GM12878 (cell line): ENCODE data around the gene CSMD2. TPM values are rescaled to one million over a fixed set of nuclear protein-coding genes. Genes with fewer than 3 reads are reported as not detected.

Source experiments
- ATAC-seq: fragments of 200-7000 bp; cut with Tn5 transposase; 3 replicates; pipeline ENCODE4 v1.9.1; 2020; ENCODE audit warnings: mild to moderate bottlenecking, moderate library complexity
- BruUV-seq: library from RNA; stranded (reverse); fragments of 400-500 nt; replicated peaks from 2 replicates; lab custom pipeline; 2021; lab: Mats Ljungman, UMichigan
- CTCF ChIA-PET: fragments of 300-600 bp; sonication (Branson Sonifier 250); formaldehyde crosslinking; extraction: SDS; loops from one replicate; lab custom pipeline; 2021; ENCODE audit warnings: inconsistent platforms; lab: Yijun Ruan, JAX
- POLR2A ChIA-PET: fragments of 350-600 bp; formaldehyde crosslinking; extraction: SDS; loops from one replicate; lab custom pipeline; 2021; ENCODE audit warnings: inconsistent platforms; lab: Charles Lee
- RAD21 ChIA-PET: fragments of 300-600 bp; sonication (Branson Sonifier 250); formaldehyde crosslinking; loops from one replicate; lab custom pipeline; 2023; ENCODE audit warnings: antibody characterized with exemption; ENCODE audit not compliant: unreplicated experiment; lab: Charles Lee
- SMC1A ChIA-PET: fragments of 300-600 bp; sonication (Branson Sonifier 250); formaldehyde crosslinking; loops from one replicate; lab custom pipeline; 2023; ENCODE audit not compliant: unreplicated experiment, uncharacterized antibody; lab: Charles Lee
- DNase-seq: peaks from one replicate; pipeline ENCODE4 v3.0.0-alpha.2; 2011; ENCODE audit warnings: low read depth, low spot score
- FAIRE-seq: peaks from 3 replicates; lab custom pipeline; 2011; peaks lifted over from hg19 to GRCh38; lab: Jason Lieb, UNC
- H2AFZ ChIP-seq: 2 replicates; pipeline ENCODE4 v1.6.0; 2011; ENCODE audit warnings: low read depth, low read length, control low read depth; ENCODE audit not compliant: control insufficient read depth
- H3K27ac ChIP-seq: 2 replicates; pipeline ENCODE4 v1.5.1; 2011; ENCODE audit warnings: control low read depth; ENCODE audit not compliant: control insufficient read depth, insufficient read depth
- H3K27me3 ChIP-seq, 2 experiments: replicated peaks in 1 of 2; 2 replicates each; pipeline versions ENCODE4 v1.6.0 to v1.6.1; 2011; ENCODE audit warnings: low read length in 1 of 2; ENCODE audit not compliant: control insufficient read depth in 2 of 2, insufficient read depth in 2 of 2
- H3K36me3 ChIP-seq, 2 experiments: 2 replicates each; pipeline ENCODE4 v1.5.1; 2011; ENCODE audit warnings: low read length in 1 of 2; ENCODE audit not compliant: control insufficient read depth in 2 of 2, insufficient read depth in 2 of 2
- H3K4me1 ChIP-seq: 2 replicates; pipeline ENCODE4 v1.6.1; 2011; ENCODE audit warnings: mild to moderate bottlenecking, low read length, moderate library complexity, mixed read lengths; ENCODE audit not compliant: control insufficient read depth, insufficient read depth
- H3K4me2 ChIP-seq: 2 replicates; pipeline ENCODE4 v1.6.0; 2011; ENCODE audit warnings: control low read depth; ENCODE audit not compliant: control insufficient read depth, insufficient read depth
- H3K4me3 ChIP-seq: fragments of 200-600 bp; sonication (generic); 2 replicates; pipeline ENCODE4 v1.5.1; 2016
- H3K79me2 ChIP-seq: 2 replicates; pipeline ENCODE4 v1.6.0; 2011; ENCODE audit warnings: low read length; ENCODE audit not compliant: control insufficient read depth, insufficient read depth
- H3K9ac ChIP-seq: 2 replicates; pipeline ENCODE4 v1.8.0; 2011; ENCODE audit warnings: low read length, control low read depth, mixed read lengths; ENCODE audit not compliant: control insufficient read depth, insufficient read depth
- H3K9me3 ChIP-seq: replicated peaks from 3 replicates; pipeline ENCODE4 v1.5.1; 2011; ENCODE audit warnings: mild to moderate bottlenecking, low read length; ENCODE audit not compliant: control insufficient read depth, insufficient read depth
- H4K20me1 ChIP-seq: 2 replicates; pipeline ENCODE4 v1.6.0; 2011; ENCODE audit not compliant: control insufficient read depth, insufficient read depth
- CEBPB ChIP-seq, 2 experiments: fragments of 150-350 bp in 1 of 2; IDR thresholded peaks; 2 replicates each; pipeline ENCODE4 v1.6.1; 2012 to 2014; ENCODE audit warnings: low read depth in 2 of 2, low read length in 2 of 2, borderline replicate concordance in 1 of 2, inconsistent platforms in 1 of 2
- CHD1 ChIP-seq: IDR thresholded peaks from 2 replicates; pipeline ENCODE4 v1.6.1; 2012; ENCODE audit warnings: low read depth, low read length, improper control_type of control experiment
- CHD2 ChIP-seq: IDR thresholded peaks from 2 replicates; pipeline ENCODE4 v1.6.1; 2011; ENCODE audit warnings: low read depth, low read length, improper control_type of control experiment, borderline replicate concordance
- ELK1 ChIP-seq: IDR thresholded peaks from 2 replicates; pipeline ENCODE4 v1.6.1; 2012; ENCODE audit warnings: low read depth, low read length, improper control_type of control experiment
- HCFC1 ChIP-seq: fragments of 150-350 bp; IDR thresholded peaks from 2 replicates; pipeline ENCODE4 v1.6.1; 2014; ENCODE audit warnings: low read length
- IKZF2 ChIP-seq, 2 experiments: fragments of 450-650 bp; IDR thresholded peaks; 2 replicates each; pipeline ENCODE4 v1.6.1; 2017; ENCODE audit warnings: mild to moderate bottlenecking in 2 of 2, moderate library complexity in 2 of 2
- JUND ChIP-seq: IDR thresholded peaks from 2 replicates; pipeline ENCODE4 v1.6.1; 2012; ENCODE audit warnings: low read depth, mild to moderate bottlenecking, low read length, improper control_type of control experiment, moderate library complexity
- MXI1 ChIP-seq: fragments of 150-350 bp; IDR thresholded peaks from 2 replicates; pipeline ENCODE4 v1.6.1; 2011; ENCODE audit warnings: low read depth, mild to moderate bottlenecking, inconsistent platforms, low read length, improper control_type of control experiment
- NFYA ChIP-seq: IDR thresholded peaks from 2 replicates; pipeline ENCODE4 v1.6.1; 2011; ENCODE audit warnings: low read depth, mild to moderate bottlenecking, low read length, improper control_type of control experiment, borderline replicate concordance
- NR2C1 ChIP-seq: fragments of 450-650 bp; IDR thresholded peaks from 2 replicates; pipeline ENCODE4 v1.6.1; 2017; ENCODE audit warnings: antibody characterized with exemption, mild to moderate bottlenecking, moderate library complexity
- TARDBP ChIP-seq: IDR thresholded peaks from 2 replicates; pipeline ENCODE4 v1.6.1; 2016; ENCODE audit warnings: borderline replicate concordance
- TCF7 ChIP-seq: IDR thresholded peaks from 2 replicates; pipeline ENCODE4 v1.6.1; 2014; ENCODE audit warnings: antibody characterized with exemption, borderline replicate concordance
- ZBTB40 ChIP-seq: fragments of 450-650 bp; IDR thresholded peaks from 2 replicates; pipeline ENCODE4 v1.6.1; 2016; ENCODE audit warnings: mild to moderate bottlenecking, moderate library complexity, borderline replicate concordance
- ZNF274 ChIP-seq: IDR thresholded peaks from one replicate; pipeline ENCODE4 v1.8.0; 2011; ENCODE audit not compliant: insufficient read length, insufficient read depth
- ZNF622 ChIP-seq: fragments of 450-650 bp; IDR thresholded peaks from 2 replicates; pipeline ENCODE4 v1.6.1; 2017; ENCODE audit warnings: mild to moderate bottlenecking, inconsistent platforms
- WGBS: methylation state at CpG from one replicate; pipeline ENCODE4 v1.1.6; 2016; ENCODE audit warnings: low lambda C conversion rate; ENCODE audit not compliant: insufficient replicate concordance, insufficient coverage; ENCODE audit errors: missing lambda C conversion rate; 5-methylcytosine and 5-hydroxymethylcytosine counted together
- in situ Hi-C: fragments of 300-500 bp; cut with MboI; formaldehyde crosslinking; loops from 9 replicates; pipeline ENCODE4 v1.14.3; 2018; ENCODE audit warnings: mixed read lengths
- intact Hi-C: fragments of 100-400 bp; cut with micrococcal nuclease; formaldehyde crosslinking; loops from one replicate; pipeline ENCODE4 v1.14.2; 2022; ENCODE audit not compliant: unreplicated experiment
- polyA plus RNA-seq, 11 experiments: library from polyadenylated mRNA; depleted of rRNA in 4 of 11; unstranded in 6 of 11; stranded (reverse) in 5 of 11; fragments of >200 nt; fragmentation: Nextera tagmentation in 4 of 11; fragmentation: Illumina TruSeq in 1 of 11; extraction: Ambion mirVana in 4 of 11; extraction: Trizol in 1 of 11; gene quantifications; 1 replicate in 1 of 11; 2 replicates in 10 of 11; pipeline versions ENCODE4 v1.2.1 to v1.2.3, GENCODE V29; 2011 to 2016; ENCODE audit warnings: inconsistent platforms in 2 of 11, missing spikeins in 2 of 11, low read depth in 1 of 11
- total RNA-seq, 4 experiments: library from RNA; depleted of rRNA in 3 of 4; stranded (reverse); fragments of >200 nt in 3 of 4; fragmentation: Illumina TruSeq in 1 of 4; extraction: Trizol in 1 of 4; gene quantifications; 2 replicates each; pipeline versions ENCODE4 v1.2.1 to v1.2.3, GENCODE V29; 2013 to 2021
- TF ChIP-seq, protein P1 (sequence below): IDR thresholded peaks from 2 replicates; pipeline ENCODE4 v1.6.1; 2012; ENCODE audit warnings: low read depth, low read length, improper control_type of control experiment
- TF ChIP-seq, protein P2 (sequence below): fragments of 450-650 bp; conservative IDR thresholded peaks from 2 replicates; pipeline ENCODE4 v1.6.1; 2017; ENCODE audit warnings: mild to moderate bottlenecking, moderate library complexity

Gene CSMD2
- total and polyA plus RNA-seq, 10 of the 15 experiments (the other 5 are each of a cell fraction or from before 2014, with no cell fraction given) = under 0.01 TPM; not detected in 9

- 0% methylated on average over 1 of the region's 1 CpG for WGBS
- ChIA-PET SMC1A (no interaction called here), CTCF (no interaction called here), RAD21 (no interaction called here), POLR2A (no interaction called here)
- Histone ChIP-seq H3K36me3 (no peaks in the 10 kb centered on the region), H3K79me2 (no peaks in the 10 kb centered on the region), H3K4me3 (no peak overlapping the region), H3K27ac (no peak overlapping the region), H3K9me3 (no peaks in the 10 kb centered on the region), H3K27me3 (no peaks in the 10 kb centered on the region), H3K4me2 (no peak overlapping the region), H4K20me1 (no peaks in the 10 kb centered on the region), H3K4me1 (no peaks in the 10 kb centered on the region), H3K9ac (no peak overlapping the region), H2AFZ (no peak overlapping the region)
- ATAC-seq = no peak
- intact Hi-C loops (no loop called here), in situ Hi-C loops (no loop called here)
- TF ChIP-seq ZNF622 (no peak), JUND (no peak), IKZF2 (IDR thresholded peaks at IDR 0.05) (no peak), TCF7 (no peak), ZNF274 (no peak), CHD2 (no peak), TARDBP (no peak), ZBTB40 (no peak), MXI1 (no peak), CHD1 (no peak), NFYA (no peak), ELK1 (no peak), CEBPB (IDR thresholded peaks at IDR 0.05; ENCODE audit: borderline replicate concordance in 1 of 2, low read depth in 2 of 2, low read length in 2 of 2) (no peak), NR2C1 (no peak), HCFC1 (no peak)
- TF ChIP-seq, protein P1, sequence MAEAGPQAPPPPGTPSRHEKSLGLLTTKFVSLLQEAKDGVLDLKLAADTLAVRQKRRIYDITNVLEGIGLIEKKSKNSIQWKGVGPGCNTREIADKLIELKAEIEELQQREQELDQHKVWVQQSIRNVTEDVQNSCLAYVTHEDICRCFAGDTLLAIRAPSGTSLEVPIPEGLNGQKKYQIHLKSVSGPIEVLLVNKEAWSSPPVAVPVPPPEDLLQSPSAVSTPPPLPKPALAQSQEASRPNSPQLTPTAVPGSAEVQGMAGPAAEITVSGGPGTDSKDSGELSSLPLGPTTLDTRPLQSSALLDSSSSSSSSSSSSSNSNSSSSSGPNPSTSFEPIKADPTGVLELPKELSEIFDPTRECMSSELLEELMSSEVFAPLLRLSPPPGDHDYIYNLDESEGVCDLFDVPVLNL = no peak
- TF ChIP-seq, protein P2, sequence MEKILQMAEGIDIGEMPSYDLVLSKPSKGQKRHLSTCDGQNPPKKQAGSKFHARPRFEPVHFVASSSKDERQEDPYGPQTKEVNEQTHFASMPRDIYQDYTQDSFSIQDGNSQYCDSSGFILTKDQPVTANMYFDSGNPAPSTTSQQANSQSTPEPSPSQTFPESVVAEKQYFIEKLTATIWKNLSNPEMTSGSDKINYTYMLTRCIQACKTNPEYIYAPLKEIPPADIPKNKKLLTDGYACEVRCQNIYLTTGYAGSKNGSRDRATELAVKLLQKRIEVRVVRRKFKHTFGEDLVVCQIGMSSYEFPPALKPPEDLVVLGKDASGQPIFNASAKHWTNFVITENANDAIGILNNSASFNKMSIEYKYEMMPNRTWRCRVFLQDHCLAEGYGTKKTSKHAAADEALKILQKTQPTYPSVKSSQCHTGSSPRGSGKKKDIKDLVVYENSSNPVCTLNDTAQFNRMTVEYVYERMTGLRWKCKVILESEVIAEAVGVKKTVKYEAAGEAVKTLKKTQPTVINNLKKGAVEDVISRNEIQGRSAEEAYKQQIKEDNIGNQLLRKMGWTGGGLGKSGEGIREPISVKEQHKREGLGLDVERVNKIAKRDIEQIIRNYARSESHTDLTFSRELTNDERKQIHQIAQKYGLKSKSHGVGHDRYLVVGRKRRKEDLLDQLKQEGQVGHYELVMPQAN = no peak
- no TSS peak for BruUV-seq
- DNase-seq = no peak
- FAIRE-seq = no peak
Observed at GRCh38 chr1:33762109-33762830, 402.8 kb downstream of the CSMD2 start.
